WERI-Rb-1 (cell line): ENCODE data around the gene SHISAL1.

Experiments
- DNase-seq: peaks from one replicate; pipeline ENCODE4 v3.0.0-alpha.2; 2020
- H3K27ac ChIP-seq: fragments of 250-450 bp; sonication (Bioruptor Pico); 2 replicates; pipeline ENCODE4 v1.5.1; 2020; ENCODE audit warnings: mild to moderate bottlenecking, moderate library complexity
- H3K27me3 ChIP-seq: fragments of 250-450 bp; sonication (Bioruptor Pico); 2 replicates; pipeline ENCODE4 v1.5.1; 2021; ENCODE audit warnings: mild to moderate bottlenecking, low read depth, moderate library complexity; ENCODE audit not compliant: insufficient read depth, severe bottlenecking
- H3K36me3 ChIP-seq: fragments of 250-450 bp; sonication (Bioruptor Pico); 2 replicates; pipeline ENCODE4 v1.5.1; 2020; ENCODE audit warnings: mild to moderate bottlenecking, moderate library complexity
- H3K4me3 ChIP-seq: 2 replicates; pipeline ENCODE4 v1.5.1; 2011; ENCODE audit warnings: low read depth, mild to moderate bottlenecking, control low read depth, low read length
- H3K9me3 ChIP-seq: fragments of 250-450 bp; sonication (Bioruptor Pico); 2 replicates; pipeline ENCODE4 v1.5.1; 2021; ENCODE audit warnings: mild to moderate bottlenecking, moderate library complexity; ENCODE audit not compliant: severe bottlenecking
- TF ChIP-seq, protein P1 (sequence below): IDR thresholded peaks from 2 replicates; pipeline ENCODE4 v1.5.1; 2011; ENCODE audit warnings: low read depth, mild to moderate bottlenecking, control low read depth, inconsistent platforms, low read length

SHISAL1 gene

GRCh38 chr22:44311855-44312170 lies 938 bp downstream of the SHISAL1 start:
- DNase-seq = no peak
- TF ChIP-seq, protein P1, sequence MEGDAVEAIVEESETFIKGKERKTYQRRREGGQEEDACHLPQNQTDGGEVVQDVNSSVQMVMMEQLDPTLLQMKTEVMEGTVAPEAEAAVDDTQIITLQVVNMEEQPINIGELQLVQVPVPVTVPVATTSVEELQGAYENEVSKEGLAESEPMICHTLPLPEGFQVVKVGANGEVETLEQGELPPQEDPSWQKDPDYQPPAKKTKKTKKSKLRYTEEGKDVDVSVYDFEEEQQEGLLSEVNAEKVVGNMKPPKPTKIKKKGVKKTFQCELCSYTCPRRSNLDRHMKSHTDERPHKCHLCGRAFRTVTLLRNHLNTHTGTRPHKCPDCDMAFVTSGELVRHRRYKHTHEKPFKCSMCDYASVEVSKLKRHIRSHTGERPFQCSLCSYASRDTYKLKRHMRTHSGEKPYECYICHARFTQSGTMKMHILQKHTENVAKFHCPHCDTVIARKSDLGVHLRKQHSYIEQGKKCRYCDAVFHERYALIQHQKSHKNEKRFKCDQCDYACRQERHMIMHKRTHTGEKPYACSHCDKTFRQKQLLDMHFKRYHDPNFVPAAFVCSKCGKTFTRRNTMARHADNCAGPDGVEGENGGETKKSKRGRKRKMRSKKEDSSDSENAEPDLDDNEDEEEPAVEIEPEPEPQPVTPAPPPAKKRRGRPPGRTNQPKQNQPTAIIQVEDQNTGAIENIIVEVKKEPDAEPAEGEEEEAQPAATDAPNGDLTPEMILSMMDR = no peak
- Histone ChIP-seq H3K4me3 (no peak overlapping the region), H3K36me3 (no peaks in the 10 kb centered on the region), H3K27ac (no peak overlapping the region), H3K9me3 (no peaks in the 10 kb centered on the region), H3K27me3 (no peaks in the 10 kb centered on the region)

- DNase-seq = no peak
- Histone ChIP-seq H3K36me3 (no peaks in the 10 kb centered on the region), H3K27me3 (no peaks in the 10 kb centered on the region), H3K27ac (no peak overlapping the region; the same call in 1 of the 2 replicates), H3K9me3 (no peaks in the 10 kb centered on the region), H3K4me3 (no peak overlapping the region)
- TF ChIP-seq, protein P1 = peak; percentile 26; the same call in 1 of the 2 replicates
Measured at GRCh38 chr22:44311104-44311854, 1.5 kb downstream of the SHISAL1 start.

DNA sequence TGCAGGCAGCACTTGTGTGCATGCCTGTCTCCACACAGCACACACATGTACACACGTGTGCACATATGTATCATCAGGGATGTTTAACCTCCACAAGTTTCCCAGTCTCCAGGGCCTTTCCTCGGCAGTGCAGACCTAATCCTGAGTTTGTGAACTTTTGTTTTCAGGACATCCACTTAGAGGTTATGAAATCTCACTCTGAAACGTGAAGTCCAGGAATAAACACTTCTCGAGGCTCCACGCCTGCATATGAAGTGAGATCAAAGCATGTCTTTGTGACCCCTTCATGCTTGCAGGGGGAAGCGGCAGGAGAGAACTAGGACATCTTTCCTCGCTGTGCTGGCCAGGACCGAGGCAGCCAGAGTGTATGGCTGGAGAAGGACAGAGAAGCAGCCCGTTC lies 3.1 kb downstream of the SHISAL1 start:
- Histone ChIP-seq H3K9me3 (no peaks in the 10 kb centered on the region), H3K36me3 (no peaks in the 10 kb centered on the region), H3K4me3 (no peak overlapping the region), H3K27ac (no peak overlapping the region), H3K27me3 (no peaks in the 10 kb centered on the region)
- DNase-seq = no peak
- TF ChIP-seq, protein P1 = no peak

GRCh38 chr22:44309137-44309536 lies 3.6 kb downstream of the SHISAL1 start:
- Histone ChIP-seq H3K36me3 (no peaks in the 10 kb centered on the region), H3K27ac (peak overlapping the region; percentile 23), H3K27me3 (no peaks in the 10 kb centered on the region), H3K4me3 (no peak overlapping the region), H3K9me3 (no peaks in the 10 kb centered on the region)
- TF ChIP-seq, protein P1 = no peak
- peak; percentile 86 for DNase-seq

DNA sequence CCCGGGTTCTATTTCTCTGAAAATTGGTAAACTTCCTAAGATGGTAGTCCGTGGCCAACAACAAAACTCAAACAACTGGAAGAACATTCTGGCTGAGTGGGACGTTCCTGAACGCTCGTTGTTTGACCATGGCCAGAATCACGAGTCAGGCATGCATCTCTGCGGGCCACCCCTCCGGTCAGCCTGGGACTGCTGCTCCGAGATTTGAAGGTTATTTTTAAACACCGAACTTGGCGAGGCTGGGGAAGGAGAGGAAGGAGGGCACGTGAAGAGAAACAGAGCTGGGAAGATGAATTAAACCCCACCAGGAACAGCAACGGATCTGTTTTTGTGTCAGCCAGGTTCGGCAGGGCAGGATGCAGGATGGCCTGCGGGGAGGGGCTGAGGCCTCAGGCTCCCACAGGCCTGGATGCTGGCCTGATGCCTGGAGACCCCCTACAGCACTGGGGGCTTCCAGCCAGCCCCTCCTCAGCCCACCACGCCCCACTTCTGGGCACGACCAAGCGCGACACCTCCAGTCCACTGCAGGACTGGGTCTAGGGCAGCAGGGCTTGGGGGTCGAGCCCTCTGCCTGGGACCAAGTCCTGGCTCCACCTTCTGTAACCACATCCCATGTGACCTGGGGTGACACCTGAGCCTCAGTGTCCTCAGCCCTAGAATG lies 5.1 kb downstream of the SHISAL1 start:
- Histone ChIP-seq H3K36me3 (no peaks in the 10 kb centered on the region), H3K27ac (no peak overlapping the region), H3K27me3 (no peaks in the 10 kb centered on the region), H3K9me3 (no peaks in the 10 kb centered on the region), H3K4me3 (no peak overlapping the region)
- TF ChIP-seq, protein P1 = no peak
- DNase-seq = no peak
